Endothelial cell (in vitro differentiated cells): ENCODE results near the gene EYA2. TPM values are rescaled to one million over a fixed set of nuclear protein-coding genes. Genes with fewer than 3 reads are reported as not detected.

ENCODE experiments used
- DNase-seq: peaks from one replicate; pipeline ENCODE4 v3.0.0; 2021; ENCODE audit warnings: low spot score
- H3K27ac Mint-ChIP-seq: one replicate; pipeline ENCODE4 v1.8.0; 2021; ENCODE audit warnings: mixed read lengths, inconsistent platforms; ENCODE audit not compliant: unreplicated experiment
- H3K27me3 Mint-ChIP-seq: one replicate; pipeline ENCODE4 v1.8.0; 2021; ENCODE audit warnings: mild to moderate bottlenecking, moderate library complexity, mixed read lengths, inconsistent platforms; ENCODE audit not compliant: unreplicated experiment
- H3K36me3 Mint-ChIP-seq: one replicate; pipeline ENCODE4 v1.8.0; 2021; ENCODE audit warnings: mild to moderate bottlenecking, low read depth, mixed read lengths, inconsistent platforms; ENCODE audit not compliant: unreplicated experiment
- H3K4me1 Mint-ChIP-seq: one replicate; pipeline ENCODE4 v1.8.0; 2021; ENCODE audit warnings: mild to moderate bottlenecking, mixed read lengths, inconsistent platforms; ENCODE audit not compliant: unreplicated experiment
- H3K4me3 Mint-ChIP-seq: one replicate; pipeline ENCODE4 v1.8.0; 2021; ENCODE audit warnings: mild to moderate bottlenecking, mixed read lengths, inconsistent platforms; ENCODE audit not compliant: unreplicated experiment
- H3K9me3 Mint-ChIP-seq: one replicate; pipeline ENCODE4 v1.8.0; 2021; ENCODE audit warnings: mixed read lengths, inconsistent platforms; ENCODE audit not compliant: unreplicated experiment
- total RNA-seq: library from RNA; stranded (reverse); fragmentation: NEBNext Ultra II Directional; extraction: Animal tissue kit (Norgen Biotek cat#: 25700); gene quantifications from one replicate; pipeline ENCODE4 v1.2.1, GENCODE V29; 2021; ENCODE audit not compliant: unreplicated experiment
- TF ChIP-seq, protein P1 (sequence below): fragments of 200-600 bp; sonication (generic); IDR thresholded peaks from one replicate; pipeline ENCODE4 v1.5.0; 2021; ENCODE audit warnings: antibody characterized with exemption; ENCODE audit not compliant: unreplicated experiment

The EYA2 gene
- total RNA-seq, 1 donor from 2014 or later = not detected

GRCh38 chr20:47222468-47223119, 328.0 kb downstream of the EYA2 start:
- DNase-seq = no peak
- TF ChIP-seq, protein P1, sequence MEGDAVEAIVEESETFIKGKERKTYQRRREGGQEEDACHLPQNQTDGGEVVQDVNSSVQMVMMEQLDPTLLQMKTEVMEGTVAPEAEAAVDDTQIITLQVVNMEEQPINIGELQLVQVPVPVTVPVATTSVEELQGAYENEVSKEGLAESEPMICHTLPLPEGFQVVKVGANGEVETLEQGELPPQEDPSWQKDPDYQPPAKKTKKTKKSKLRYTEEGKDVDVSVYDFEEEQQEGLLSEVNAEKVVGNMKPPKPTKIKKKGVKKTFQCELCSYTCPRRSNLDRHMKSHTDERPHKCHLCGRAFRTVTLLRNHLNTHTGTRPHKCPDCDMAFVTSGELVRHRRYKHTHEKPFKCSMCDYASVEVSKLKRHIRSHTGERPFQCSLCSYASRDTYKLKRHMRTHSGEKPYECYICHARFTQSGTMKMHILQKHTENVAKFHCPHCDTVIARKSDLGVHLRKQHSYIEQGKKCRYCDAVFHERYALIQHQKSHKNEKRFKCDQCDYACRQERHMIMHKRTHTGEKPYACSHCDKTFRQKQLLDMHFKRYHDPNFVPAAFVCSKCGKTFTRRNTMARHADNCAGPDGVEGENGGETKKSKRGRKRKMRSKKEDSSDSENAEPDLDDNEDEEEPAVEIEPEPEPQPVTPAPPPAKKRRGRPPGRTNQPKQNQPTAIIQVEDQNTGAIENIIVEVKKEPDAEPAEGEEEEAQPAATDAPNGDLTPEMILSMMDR = no peak
- peak overlapping the region; percentile 79 for H3K4me3 Mint-ChIP-seq
- H3K4me1 Mint-ChIP-seq = no peaks in the 10 kb centered on the region
- no peaks in the 10 kb centered on the region for H3K9me3 Mint-ChIP-seq
- H3K27me3 Mint-ChIP-seq = peaks cover 7% of the 10 kb centered on the region
- H3K36me3 Mint-ChIP-seq = peaks cover 58% of the 10 kb centered on the region
- no peak overlapping the region for H3K27ac Mint-ChIP-seq

GRCh38 chr20:47223896-47224295, 329.3 kb downstream of the EYA2 start:
- peak overlapping the region; percentile 57 for H3K27ac Mint-ChIP-seq
- TF ChIP-seq, protein P1 = no peak
- DNase-seq = no peak
- H3K9me3 Mint-ChIP-seq = no peaks in the 10 kb centered on the region
- H3K4me3 Mint-ChIP-seq = no peak overlapping the region
- H3K27me3 Mint-ChIP-seq = peaks cover 5% of the 10 kb centered on the region
- H3K4me1 Mint-ChIP-seq = no peaks in the 10 kb centered on the region
- H3K36me3 Mint-ChIP-seq = peaks cover 57% of the 10 kb centered on the region

DNA sequence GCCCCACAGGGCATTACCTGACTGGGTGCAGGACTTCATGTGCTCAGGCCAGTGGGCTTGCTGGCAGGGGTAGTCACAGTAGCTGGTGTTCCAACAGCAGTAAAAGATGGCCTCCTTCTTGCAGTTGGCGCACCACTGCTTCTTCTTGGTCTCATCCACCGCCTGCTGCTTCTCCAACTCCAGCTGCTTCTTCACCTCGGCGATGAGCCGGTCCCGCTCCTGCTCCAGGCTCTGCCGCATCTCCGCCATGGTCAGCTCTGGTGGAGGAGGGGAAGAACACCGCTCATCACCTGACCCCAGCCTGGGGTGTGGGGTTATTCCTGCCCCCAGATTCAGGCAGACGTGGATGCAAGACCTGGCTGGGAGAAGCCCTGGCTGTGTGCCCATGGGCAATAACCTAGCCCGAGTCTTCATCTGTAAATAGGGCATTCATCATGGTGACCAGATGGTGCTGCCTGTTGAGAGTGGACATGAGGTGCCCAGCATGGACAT, 329.7 kb downstream of the EYA2 start:
- no peaks in the 10 kb centered on the region for H3K9me3 Mint-ChIP-seq
- no peaks in the 10 kb centered on the region for H3K4me1 Mint-ChIP-seq
- peak overlapping the region; percentile 63 for H3K27ac Mint-ChIP-seq
- peak overlapping the region; percentile 85 for H3K4me3 Mint-ChIP-seq
- peaks cover 57% of the 10 kb centered on the region for H3K36me3 Mint-ChIP-seq
- no peak for DNase-seq
- TF ChIP-seq, protein P1 = no peak
- H3K27me3 Mint-ChIP-seq = peaks cover 5% of the 10 kb centered on the region

DNA sequence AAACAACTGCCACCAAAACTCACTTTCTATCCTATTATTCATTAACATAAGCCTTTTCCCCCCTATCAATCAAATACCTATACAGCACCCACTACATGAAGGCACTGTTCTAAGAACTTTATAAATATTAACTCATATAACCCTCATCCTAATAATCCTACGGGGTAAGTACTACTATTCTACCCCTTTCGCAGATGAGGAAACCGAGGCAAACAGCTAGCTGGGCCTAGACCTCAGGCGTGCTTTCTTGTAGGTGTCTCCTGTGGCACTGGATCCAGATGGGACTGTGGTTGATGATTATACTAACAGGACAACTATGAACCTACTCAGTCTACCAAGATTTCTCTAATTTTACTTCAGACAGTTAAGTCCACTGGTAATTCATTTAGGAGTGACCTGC, 330.2 kb downstream of the EYA2 start:
- H3K4me1 Mint-ChIP-seq = no peaks in the 10 kb centered on the region
- H3K9me3 Mint-ChIP-seq = no peaks in the 10 kb centered on the region
- DNase-seq = no peak
- H3K27ac Mint-ChIP-seq = no peak overlapping the region
- H3K4me3 Mint-ChIP-seq = no peak overlapping the region
- TF ChIP-seq, protein P1 = no peak
- peaks cover 52% of the 10 kb centered on the region for H3K36me3 Mint-ChIP-seq
- H3K27me3 Mint-ChIP-seq = peaks cover 5% of the 10 kb centered on the region

- H3K36me3 Mint-ChIP-seq = peaks cover 48% of the 10 kb centered on the region
- peaks cover 5% of the 10 kb centered on the region for H3K27me3 Mint-ChIP-seq
- no peak overlapping the region for H3K4me3 Mint-ChIP-seq
- H3K27ac Mint-ChIP-seq = no peak overlapping the region
- DNase-seq = no peak
- H3K9me3 Mint-ChIP-seq = no peaks in the 10 kb centered on the region
- no peaks in the 10 kb centered on the region for H3K4me1 Mint-ChIP-seq
- TF ChIP-seq, protein P1 = no peak
Measured at GRCh38 chr20:47225458-47225857, 330.8 kb downstream of the EYA2 start.
